ENCODE measurements around the gene DNLZ.

DNLZ gene

DNA sequence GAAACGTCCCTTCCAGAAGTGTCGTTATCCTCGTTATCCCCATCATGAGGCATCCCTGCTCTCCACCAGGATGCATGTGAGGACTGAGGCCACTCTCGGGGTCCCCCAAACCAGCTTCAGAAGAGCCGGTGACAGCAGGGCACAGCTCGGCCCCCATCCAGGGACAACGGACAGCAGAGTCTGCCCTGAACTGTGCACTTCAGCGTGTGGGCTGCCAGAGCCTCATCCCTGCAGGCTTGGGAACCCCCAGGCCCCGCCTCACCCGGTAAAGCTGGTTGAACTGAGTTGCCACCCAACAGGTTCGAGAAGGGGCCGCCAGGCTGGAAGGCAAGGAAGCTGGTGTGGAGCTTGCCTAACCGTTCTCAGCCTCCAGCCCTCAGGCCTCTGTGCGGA is 10.6 kb upstream of the DNLZ start:
- DNase-seq = no peak

DNA sequence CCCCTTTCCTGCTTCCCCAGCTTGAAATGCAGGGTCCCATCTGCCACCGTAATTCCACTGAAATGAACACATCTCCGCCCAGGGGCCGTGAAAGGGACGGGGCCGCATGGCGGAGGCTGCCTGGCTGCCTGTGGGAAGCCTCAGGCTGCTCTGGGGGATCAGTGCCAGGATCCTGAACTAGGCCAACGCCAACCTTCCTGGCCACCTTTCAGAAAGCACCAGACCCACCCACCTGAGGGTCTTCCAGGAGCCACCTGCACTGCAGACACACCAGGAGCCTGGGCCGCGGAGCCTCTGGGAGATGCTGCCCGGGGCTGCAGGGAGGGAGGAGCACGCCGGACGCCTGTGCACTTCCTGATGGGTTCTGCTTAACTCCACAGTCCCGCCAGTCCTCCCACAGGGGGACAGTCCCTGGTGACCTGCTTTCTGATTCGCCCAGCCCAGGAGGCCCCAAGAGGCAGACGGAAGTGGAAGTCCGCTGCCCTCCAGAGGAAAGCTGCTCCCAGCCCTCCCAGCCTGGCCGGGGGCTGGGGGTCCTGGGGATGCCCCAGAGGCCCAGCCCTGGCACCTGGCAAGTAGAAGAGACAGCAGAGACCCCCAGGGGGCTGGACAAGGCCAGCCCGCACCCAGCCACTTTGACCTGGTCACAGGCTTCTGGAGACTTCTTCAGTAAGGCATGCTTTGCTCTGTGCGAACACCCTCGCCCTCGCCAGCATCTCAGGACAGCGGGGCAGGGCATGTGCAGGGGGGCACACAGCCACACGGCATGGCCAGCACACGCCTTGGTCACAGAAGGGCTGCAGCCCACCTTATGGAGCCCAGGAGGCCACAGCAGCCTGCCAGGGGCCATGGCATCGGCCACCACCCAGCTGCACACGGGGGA is 10.0 kb upstream of the DNLZ start, which contains the start of gene CARD9:
Gene CARD9 (minus strand): TSS at position 370 of the 883 bp plus-strand sequence. CDS start 1,591 bp downstream, outside the sequence.
- DNase-seq = no peak

DNA sequence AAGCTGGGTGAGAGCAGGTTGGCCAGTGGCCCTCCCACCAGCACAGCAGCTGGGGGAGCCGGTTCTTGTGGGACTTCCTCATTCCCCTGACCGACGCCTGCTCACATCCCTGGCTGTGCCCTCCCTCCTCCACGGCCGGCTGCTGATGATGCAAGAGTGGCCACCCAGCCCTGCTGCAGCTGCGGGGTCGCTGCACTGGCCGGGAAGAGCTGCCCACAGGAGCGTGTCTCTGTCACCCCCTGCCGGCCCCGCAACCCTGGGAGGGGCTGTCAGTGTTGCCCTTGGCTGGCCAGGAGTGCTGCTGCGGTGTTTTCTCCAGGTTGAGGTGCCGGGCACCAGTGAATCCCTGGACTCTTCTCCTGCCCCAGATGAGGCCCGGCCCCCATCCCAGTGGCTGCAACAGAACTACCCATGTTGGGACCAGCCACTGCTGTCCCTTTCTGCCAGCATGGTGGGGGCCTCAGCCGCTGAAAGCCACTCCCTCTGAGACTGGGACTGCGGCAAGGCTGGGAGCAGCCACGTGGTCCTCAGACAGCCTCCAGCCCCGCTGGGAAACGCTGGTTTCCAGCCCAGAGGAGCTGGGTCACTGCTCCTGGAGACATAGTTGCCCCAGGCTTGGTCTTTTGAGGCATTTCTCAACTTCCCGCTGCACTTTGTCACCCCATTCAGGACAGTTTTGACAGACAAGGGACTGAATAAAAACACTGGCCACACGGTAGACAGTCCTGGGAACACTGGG is 9.2 kb upstream of the DNLZ start:
- DNase-seq = no peak

DNA sequence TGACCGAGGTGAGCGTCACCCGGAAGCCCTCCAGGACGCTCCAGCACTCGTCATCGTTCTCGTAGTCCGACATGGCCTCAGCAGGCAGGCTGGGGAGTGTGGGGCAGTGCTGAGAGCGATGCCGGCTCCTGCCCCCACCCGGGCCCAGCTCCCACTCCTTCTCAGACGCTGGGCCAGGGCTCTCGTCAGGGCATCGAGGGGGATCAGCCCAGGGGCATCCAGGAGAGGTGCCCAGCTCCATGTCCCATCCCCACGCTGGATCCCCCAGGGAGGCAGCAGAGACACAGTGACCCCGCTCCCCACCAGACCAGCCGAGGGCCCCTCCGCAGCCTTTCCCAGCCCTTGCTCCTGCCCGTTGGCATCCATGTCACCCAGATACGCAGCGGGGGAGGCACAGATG is 8.5 kb upstream of the DNLZ start:
- no peak for DNase-seq

DNA sequence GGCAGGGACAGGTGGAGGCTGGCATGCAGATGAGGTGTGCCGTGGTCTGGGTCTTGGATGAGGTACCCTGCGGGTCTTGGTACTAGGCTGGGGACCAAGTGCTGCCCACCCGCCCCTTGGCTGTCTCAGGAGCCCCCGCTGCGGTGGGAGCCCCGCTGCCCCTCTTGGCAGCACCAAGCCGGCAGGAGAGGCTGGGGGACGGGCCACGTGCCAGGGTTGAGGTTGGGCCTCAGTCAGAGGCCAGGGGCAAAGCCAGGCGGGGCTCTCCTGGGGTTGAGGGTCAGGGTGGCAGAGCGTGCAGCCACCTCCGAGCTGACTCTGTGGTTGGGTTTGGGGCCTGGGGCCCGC is 8.0 kb upstream of the DNLZ start:
- DNase-seq = no peak

DNA sequence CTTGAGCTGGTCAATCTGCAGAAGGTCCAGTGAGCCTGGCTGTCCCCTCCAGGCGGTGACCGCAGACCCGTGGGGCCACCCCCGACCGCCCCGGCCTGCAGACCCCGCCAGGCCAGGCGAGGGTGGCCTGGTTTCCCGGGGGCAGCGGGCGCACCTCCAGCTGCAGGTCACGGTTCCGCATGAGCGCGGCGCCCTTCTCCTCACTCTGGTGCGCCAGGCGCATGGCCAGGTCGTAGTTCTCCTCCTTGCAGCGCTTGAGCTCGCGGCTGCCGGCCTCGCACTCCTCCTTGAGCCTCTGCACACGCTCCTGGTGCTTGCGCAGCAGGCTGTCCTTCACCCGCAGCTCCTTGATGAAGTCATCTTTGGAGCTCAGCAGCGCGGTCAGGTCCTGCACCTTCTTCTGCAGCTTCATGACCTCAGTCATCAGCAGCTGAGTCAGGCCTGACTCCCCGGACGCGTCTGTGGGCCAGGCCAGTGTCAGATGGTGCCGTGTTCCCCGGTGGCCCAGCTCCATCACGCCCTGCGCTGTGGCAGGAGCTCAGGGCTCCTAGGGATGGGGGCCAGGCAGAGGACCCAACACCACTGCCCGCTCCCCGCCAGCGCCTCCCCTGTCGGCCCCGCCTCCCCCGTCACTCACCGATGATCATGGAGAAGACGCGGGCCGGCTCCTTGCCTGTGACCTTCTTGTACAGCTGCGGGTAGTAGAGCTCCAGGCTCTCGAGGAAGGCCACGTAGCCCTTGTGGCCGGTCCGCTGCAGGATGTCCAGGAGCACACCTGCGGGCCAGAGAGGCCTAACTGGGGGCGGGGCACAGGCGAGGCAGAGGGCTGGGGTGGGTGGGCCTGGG is 7.4 kb upstream of the DNLZ start:
- no peak for DNase-seq

GRCh38 chr9:136370037-136370436 is 6.5 kb upstream of the DNLZ start:
- DNase-seq = no peak

DNA sequence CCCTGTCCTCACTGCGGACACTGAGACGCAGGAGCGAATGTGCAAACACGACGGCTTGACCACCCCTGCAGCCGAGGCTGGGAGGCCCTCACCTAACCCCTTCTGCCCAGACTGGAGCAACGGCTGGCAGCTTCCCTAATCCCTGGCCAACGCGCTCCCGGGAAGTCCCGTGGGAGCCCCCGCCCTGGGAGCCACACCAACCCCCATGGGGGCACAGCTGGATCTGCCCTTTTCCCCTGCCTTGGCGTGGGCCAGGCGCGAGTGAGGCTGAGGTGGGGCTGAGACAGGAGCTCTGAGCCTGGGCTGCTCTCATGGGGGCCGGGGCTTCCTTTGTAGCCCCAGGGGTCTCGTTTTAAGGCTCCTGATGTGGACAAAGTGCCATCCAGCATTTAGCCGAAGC is 4.6 kb upstream of the DNLZ start:
- no peak for DNase-seq

- no peak for DNase-seq
These were observed 4.0 kb upstream of the DNLZ start for GRCh38 chr9:136367296-136368145.

- no peak for DNase-seq
These were observed 3.3 kb upstream of the DNLZ start for GRCh38 chr9:136366826-136367225.

DNA sequence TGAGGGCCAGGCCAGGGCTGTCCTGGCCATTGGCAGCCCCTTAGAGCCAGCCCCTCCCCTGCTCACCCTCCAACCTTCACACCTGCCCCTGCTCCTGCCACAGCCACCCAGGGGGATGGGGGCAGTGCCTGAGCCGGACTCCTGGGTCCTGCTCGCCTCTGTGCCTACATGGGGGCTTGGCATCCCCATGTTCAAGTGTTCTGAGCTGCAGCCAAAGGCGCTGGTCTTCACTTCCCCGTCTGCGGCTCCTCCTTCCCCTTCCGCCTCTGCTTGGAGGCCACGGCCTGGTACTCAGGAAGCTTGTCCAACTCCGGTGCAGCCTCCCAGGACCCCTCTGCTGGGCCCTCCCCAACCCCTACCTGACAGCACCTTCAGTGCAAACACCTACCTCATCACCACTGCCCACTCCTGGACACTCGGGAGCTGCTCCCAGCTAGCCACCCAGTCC is 2.3 kb upstream of the DNLZ start:
- DNase-seq = no peak

GRCh38 chr9:136364942-136365774 is 1.6 kb upstream of the DNLZ start:
- peak; percentile 61 for DNase-seq

DNA sequence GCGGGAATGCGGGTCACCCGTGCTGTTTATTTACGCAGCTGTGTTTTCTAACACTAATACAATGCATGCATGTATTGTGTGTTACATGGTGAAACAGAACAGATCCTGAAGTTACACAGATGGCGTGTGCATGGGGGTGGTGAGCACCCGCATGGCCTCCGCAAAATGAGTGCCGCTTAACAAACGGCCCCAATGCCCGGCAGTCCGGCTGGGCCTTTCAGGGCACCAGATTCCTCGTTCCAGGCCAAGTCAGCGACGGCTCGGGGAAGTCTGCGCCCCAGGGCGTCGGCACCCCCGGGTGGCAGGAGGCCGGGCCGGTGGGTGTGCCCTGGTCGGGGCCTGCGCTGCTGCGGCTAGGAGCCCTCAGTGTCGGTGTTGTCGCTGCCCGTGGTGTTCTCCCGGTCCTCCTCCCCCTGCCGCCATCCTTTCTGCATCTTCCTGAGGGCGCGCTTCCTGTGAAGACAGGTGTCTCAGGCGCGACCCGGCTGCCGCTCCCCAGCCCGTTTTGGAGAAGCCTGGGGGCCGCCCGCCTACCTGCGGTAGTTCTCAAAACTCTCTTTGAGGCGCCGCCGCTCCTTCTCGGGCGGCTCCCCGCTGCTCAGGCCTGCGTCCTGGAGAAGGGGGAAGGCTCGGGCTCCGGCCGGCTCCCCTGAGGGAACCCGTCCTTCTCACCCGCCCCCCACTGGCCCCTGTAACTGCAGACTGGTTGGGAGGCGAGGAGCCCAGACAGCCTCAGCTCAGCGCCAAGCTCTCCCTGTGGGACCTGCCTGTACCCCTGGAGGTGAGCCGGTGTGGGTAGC is 605 bp upstream of the DNLZ start:
- DNase-seq = no peak

GRCh38 chr9:136362450-136362784 is 1.1 kb downstream of the DNLZ start:
- no peak for DNase-seq

DNA sequence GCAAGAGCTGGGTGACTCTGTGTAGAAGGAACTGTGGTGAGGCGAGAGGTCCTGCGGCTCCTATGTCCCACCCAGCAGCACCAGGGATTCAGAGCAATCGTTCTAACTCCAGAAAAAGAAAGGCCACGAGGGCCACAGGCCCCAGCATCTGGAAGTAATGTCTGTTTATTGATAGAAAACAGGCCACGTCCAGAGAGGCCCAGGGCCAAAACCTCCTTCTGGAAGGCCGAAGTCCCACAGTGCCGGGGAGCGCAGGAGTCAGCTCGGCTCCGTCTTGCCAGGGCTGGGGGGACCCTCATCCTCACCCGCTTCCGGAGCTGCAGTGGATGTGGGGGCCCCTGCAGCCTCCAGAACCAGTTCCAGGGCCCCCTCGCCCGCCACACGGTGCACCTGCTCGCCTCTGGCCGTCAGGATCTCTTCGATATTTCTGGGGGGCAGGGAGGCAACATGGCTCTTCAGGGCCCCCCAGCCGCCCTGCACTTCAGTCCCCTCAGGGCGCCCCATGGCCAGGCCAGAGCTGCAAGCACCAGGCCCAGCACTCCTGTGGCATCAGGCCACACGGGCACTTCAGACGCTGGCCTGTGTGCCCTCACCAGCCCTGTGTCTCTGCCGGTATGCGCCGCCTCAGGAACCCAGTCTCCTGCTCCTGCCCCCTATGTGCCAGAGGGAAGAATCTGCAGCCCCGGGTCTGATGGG is 1.6 kb downstream of the DNLZ start:
- no peak for DNase-seq

DNA sequence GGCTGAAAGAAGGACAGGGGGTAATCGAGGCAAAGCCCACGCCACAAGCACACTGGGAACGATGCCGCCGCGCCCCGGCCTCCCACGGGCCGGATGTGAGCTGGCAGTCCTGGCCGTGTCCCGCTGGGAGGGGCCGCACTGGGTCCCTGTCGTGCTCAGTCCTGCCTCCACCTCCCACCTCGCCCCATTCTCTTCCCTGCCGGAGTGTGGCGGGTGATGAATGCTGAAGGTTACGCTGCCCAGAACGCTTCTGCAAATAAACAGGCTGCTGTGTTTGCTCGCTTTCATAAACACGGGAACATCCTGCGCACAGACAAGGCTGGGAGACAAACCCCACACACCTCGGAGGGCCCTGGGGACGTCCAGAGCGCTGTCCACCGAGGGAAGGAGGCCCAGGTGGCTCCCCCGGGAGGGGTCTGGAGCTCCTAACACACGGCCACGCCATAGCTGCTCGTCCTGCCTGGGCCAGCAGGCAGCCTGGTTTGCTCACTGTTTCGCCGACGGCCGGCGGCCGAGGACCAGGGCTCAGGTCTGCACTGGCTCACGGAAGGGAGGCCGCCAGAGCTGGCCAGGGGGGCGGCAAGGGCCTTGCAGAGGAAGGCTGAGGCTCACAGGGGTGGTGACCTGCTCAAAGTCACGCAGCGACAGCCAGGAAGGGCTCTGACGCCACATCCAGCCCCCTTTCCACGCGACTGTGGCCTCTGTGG is 2.3 kb downstream of the DNLZ start:
- no peak for DNase-seq

DNA sequence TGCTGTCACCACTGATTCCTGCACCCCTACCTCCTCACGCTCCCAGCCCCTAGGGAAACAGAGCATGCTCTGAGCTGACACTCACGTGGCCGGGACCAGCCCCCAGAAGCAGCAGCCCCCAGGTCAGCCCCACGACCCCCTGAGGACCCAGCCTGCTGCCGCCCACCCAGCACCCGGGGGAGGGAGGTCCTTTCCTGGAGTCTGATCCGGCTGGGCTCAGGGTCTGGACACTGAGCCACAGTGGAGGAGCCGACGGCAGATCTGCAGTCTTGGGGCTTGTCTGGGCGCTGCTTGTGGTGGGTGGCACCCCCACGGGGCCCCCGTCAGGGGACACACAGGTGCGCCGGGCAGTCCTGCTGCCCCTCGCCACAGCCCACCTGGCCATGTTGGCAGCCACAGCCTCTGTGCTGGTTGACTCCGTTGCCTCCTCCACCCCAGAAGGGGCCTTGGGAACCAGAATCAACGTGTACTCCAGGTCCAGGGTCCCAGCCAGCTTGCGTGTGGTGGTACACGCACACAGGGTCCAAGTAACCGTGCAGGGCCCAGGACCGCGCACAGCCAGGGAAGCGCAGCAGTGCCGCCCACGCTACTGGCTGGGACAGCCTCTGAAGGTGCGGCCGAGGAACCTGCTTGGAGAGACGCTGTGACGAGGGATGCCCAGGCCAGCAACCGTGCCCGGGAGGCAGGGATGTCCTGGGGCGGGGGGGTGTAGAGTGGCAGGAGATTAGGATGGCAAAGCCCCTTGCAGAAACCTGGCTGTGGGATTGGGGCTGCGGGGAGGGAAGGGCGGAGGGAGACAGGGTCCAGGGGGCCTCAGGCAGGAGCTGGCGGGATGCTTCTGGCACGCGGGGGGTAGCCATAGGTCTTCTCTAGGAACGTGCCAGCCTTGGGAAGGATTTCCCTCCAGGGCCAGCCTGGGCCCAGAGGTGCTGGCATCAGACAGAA is 3.5 kb downstream of the DNLZ start:
- DNase-seq = no peak

- DNase-seq = no peak
These were observed 4.7 kb downstream of the DNLZ start for GRCh38 chr9:136358888-136359287.
